ENCODE results near the gene GPR108. TPM values are rescaled to one million over a fixed set of nuclear protein-coding genes. Genes with fewer than 3 reads are reported as not detected.
"Not testable (repeated sequence)": the region's sequence is repeated elsewhere in the genome, so short reads cannot be mapped to it uniquely, and the experiment has no call there.

The GPR108 gene
- total RNA-seq, 1 donor from 2014 or later: 36.8 TPM

GRCh38 chr19:6761053-6761676 is 23.8 kb upstream of the GPR108 start:
- no peak for DNase-seq (ENCODE audit: low spot score)

- no peak for DNase-seq (ENCODE audit: low spot score)
These were observed 23.2 kb upstream of the GPR108 start for GRCh38 chr19:6760606-6761005.

GRCh38 chr19:6754653-6755463 is 17.5 kb upstream of the GPR108 start:
- no peak for DNase-seq (ENCODE audit: low spot score)

GRCh38 chr19:6754136-6754535 is 16.8 kb upstream of the GPR108 start:
- no peak for DNase-seq (ENCODE audit: low spot score)

GRCh38 chr19:6753178-6754031 is 16.0 kb upstream of the GPR108 start:
- peak; percentile 69 for DNase-seq (ENCODE audit: low spot score)

- no peak for DNase-seq (ENCODE audit: low spot score)
These were observed 15.1 kb upstream of the GPR108 start for GRCh38 chr19:6752256-6753177.

GRCh38 chr19:6751189-6751588 is 13.8 kb upstream of the GPR108 start:
- DNase-seq (ENCODE audit: low spot score): no peak

- no peak for DNase-seq (ENCODE audit: low spot score)
These were observed 12.7 kb upstream of the GPR108 start for GRCh38 chr19:6750062-6750461.

GRCh38 chr19:6748543-6748942 is 11.2 kb upstream of the GPR108 start:
- DNase-seq (ENCODE audit: low spot score): not testable (repeated sequence)

GRCh38 chr19:6745965-6746364 is 8.6 kb upstream of the GPR108 start:
- no peak for DNase-seq (ENCODE audit: low spot score)

- DNase-seq (ENCODE audit: low spot score): peak; percentile 93
These were observed 7.3 kb upstream of the GPR108 start for GRCh38 chr19:6744381-6745301.

GRCh38 chr19:6743714-6744380 is 6.5 kb upstream of the GPR108 start:
- no peak for DNase-seq (ENCODE audit: low spot score)

GRCh38 chr19:6743066-6743465 is 5.7 kb upstream of the GPR108 start:
- DNase-seq (ENCODE audit: low spot score): peak; percentile 28

- peak; percentile 93 for DNase-seq (ENCODE audit: low spot score)
These were observed 3.4 kb upstream of the GPR108 start for GRCh38 chr19:6740589-6741343.

GRCh38 chr19:6739883-6740588 is 2.7 kb upstream of the GPR108 start:
- no peak for DNase-seq (ENCODE audit: low spot score)

- peak; percentile 92 for DNase-seq (ENCODE audit: low spot score)
These were observed 2.1 kb upstream of the GPR108 start, which contains the start of gene TRIP10 for GRCh38 chr19:6739390-6739882. Gene TRIP10, plus strand, starts transcription at chr19:6739680. Its CDS starts 82 bp downstream, at chr19:6739762.

- DNase-seq (ENCODE audit: low spot score): no peak
These were observed 1.5 kb upstream of the GPR108 start for GRCh38 chr19:6738787-6739389.

All from umbilical cord (tissue), 2 donors.